Dermis blood vessel endothelial cell (primary cell): ENCODE results near the gene BRD4. TPM values are rescaled to one million over a fixed set of nuclear protein-coding genes. Genes with fewer than 3 reads are reported as not detected.
A peak's percentile ranks its signal among the peaks of the same experiment; 100 is the strongest.

Experiments used
- DNase-seq: peaks from one replicate; pipeline ENCODE4 v3.0.0; 2010
- total RNA-seq: library from RNA; depleted of rRNA; stranded (reverse); fragments of >200 nt; gene quantifications from 2 replicates; pipeline ENCODE4 v1.2.3, GENCODE V29; 2014

BRD4 gene
- total RNA-seq, 1 donor from 2014 or later = 10.9 TPM

DNA sequence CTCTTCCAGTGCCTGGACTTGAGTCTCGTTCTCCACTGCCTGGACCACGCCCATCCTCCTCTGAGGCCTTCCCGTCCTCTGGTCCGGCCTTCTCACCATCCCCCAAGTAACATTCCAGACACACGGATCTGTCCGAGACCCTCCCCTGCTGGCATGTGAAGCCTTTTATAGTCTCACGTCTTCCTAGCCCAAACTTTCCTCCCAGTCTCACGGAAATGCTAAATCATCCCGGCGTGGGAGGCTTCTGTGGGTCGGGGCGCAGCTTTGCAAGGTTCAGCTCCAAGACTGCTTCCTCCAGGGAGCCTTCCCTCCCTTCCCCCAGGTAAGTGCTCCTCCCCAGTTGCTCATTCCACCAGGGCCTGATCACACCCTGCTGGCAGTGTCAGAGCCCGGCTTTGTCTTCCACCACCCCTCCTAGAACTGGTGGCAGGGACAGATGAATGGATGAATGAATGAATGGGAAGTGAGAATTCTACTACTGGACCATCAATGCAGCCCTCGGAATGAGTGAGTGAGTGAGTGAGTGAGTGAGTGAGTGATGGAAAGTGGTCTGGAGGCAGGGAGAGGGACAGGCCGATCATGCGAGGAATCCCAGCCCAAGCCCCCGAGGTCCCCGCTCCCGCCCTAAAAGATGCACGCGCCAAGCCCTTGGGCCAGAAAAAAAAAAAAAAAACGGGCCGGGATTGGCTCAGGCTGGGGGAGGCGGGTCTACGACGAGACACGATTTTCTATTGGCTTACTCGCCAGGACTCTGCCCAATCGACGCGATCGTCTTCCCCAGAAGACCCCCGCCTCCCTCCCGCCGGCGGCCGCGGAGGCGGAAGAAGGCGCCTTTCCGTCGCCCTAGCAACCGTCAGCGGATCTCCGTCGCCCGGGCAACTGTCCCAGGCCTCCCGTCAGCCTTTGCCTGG is 109.3 kb downstream of the BRD4 start:
- peak; percentile 95 for DNase-seq

DNA sequence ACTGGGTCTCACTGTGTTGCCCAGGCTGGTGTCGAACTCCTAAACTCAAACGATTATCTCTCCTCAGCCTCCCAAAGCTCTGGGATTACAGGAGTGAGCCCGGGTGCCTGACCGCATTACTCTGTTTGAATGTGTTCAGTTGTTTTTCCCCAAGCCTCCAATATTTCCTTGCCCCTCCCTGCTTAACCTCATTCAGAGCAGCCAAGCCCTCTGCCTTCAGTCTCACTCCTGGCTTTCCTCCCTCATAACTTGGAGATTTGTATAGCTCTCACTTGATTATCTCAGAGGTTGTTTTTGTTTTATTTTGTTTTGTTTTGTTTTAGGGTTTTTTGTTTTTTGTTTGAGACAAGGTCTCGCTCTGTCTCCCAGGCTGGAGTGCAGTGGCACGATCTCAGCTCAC is 111.5 kb downstream of the BRD4 start:
- no peak for DNase-seq

DNA sequence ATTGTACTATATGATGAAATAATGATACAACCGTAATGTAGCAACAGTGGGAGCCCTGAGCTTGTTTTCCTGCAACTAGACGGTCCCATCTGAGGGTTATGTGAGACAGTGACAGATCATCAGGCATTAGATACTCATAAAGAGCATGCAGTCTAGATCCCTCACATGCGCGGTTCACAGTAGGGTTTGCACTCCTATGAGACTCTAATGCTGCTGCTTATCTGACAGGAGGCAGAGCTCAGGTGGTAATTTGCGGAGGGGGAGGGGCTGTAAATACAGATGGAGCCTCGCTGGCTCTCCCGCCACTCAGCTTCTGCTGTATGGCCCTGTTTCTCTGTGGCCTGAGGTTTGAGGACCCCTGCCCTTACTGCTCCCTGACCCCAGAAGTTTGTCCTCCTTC is 113.8 kb downstream of the BRD4 start:
- no peak for DNase-seq

DNA sequence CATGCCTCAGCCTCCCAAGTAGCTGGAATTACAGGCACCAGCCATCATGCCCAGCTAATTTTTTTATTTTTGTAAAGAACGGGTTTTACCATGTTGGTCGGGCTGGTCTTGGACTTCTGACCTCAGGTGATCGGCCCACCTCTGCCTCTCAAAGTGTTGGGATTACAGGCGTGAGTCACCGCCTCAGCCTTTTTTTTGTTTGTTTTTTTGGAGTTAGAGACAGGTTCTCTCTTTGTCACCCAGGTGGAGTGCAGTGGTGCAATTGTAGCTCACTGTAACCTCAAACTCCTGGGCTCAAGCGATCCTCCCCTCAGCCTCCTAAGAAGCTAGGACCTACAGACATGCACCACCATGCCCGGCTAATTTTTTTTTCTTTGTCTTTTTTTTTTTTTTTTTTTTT is 116.0 kb downstream of the BRD4 start:
- no peak for DNase-seq

DNA sequence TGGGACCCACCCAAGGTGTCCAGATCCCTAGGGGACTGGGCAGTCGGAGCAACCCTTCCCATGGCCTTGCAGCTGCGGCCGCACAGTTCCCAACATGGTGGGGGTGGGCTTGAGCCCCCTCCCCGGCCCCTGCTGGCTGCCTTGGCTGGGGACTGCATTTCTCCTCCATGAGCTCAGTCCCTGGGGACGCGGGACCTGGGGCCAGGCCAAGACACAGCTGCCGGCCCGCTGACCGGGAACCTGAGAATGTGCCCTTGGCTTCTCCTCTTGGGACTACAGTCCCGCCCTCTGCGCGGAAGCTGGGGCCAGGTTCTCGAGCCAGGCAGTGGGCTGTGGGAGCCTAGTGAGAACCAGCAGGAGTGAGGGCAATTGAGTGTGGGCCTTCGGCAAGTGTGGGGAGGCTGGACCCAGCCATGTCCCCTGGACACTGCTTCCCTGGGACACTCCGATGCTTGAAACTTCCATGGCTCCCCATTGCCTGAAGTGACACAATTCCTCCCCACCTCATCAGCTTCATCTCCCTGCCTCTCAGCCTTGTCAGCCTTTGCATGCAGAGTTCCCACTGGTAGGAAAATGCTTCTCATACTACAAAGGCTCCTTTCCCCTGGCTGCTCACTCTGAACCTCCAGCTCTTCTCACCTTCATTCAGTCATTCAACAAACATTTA is 118.5 kb downstream of the BRD4 start:
- no peak for DNase-seq

DNA sequence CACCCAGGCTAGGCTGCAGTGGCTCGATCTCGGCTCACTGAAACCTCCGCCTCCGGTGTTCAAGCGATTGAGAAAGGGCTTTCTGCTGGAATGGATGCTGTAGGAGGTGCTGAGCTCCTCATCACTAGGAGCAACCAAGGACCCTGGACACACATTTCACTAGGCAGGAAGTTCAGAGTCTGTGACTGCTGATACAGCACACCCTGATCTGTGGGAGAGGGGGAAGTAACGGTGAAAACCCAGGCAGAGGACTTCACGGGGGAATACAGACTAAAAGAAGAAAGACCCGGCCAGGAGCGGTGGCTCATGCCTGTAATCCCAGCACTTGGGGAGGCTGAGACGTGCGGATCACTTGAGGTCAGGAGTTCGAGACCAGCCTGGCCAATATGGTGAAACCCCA is 119.6 kb downstream of the BRD4 start:
- no peak for DNase-seq

DNA sequence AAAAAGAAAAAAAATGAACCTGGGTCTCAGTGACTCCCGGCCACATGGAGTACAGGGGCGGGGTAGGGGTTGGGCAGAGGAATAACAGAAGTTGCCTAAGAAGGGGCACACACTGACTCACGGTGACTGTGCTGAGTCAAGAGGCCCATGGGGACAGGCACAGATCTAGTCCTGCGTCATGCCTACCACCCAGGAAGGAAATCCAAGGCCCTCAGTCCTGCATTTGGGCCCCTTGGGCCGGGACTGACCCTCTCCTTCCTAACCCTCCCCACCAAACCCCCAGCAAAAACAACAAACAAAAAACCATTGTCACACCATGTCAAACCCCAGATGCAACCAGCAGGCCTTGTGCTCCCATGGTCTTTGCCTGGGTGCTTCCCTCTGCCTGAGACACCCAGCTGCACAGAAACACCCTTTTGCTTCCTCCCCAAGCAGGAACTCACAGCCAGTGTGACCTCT is 122.0 kb downstream of the BRD4 start:
- no peak for DNase-seq

DNA sequence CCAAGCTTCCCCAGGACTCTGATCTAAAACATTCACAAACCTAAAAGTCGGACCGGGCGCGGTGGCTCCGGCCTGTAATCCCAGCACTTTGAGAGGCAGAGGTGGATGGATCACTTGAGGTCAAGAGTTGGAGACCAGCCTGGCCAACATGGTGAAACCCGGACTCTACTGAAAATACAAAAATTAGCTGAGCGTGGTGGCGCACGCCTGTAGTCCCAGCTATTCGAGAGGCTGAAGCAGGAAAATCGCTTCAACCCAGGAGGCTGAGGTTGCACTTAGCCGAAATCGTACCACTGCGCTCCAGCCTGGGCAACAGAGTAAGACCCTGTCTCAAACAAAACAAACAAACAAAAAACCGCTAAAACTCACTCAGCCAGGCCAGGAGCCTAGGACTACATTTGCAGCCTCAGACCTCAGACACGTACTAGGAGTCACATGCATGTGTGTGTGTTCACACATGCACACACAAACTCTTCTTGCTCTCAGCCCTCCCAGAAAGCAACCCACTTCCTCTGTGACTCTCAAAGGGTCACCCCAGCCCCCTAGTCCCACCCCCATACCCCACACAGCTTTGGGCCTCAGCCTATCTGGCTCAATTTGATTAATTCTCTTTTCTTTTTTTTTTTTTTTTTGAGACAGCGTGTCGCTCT is 130.8 kb downstream of the BRD4 start:
- no peak for DNase-seq

DNA sequence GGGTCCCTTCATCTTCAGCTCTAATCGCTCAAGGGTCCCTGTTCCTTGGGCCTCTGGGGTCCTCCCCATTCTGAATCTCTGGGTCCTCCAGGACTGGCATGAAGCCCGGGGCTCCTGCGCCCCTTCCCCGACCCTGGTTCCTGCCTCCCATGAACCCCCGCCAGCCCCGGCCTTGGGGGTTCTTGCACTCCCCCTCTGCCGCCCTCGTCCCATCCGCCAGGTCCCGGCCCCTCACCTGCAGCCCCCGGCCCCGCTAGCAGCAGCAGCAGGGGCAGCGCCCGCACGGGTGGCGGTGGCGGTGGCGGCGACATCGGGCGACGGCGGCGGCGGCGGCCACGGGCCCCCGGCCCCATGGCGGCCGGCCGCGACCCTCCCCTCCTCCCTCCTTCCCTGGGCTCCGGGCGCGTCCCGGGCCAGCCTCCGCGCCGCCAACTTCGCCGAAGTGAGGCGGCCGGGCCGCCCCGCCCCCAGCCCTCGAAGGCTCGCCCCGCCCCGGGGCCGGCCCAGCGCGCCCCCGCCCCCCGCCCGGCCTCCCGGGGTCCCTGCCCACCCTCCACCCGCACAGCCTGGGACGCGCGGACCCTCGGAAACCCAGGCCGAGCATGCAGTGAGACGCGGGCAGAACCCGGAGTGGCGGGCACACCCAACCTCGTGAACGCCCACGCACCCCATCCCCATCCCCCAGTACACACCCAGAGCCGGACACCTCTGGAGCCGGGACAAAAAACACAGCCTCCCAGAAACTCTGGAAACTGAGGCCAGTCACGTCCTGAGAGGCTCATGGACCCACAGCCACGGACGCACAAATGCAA is 131.6 kb downstream of the BRD4 start, which contains the start of gene NOTCH3:
TSS of gene NOTCH3 (minus strand) at position 443 of the 812 bp plus-strand sequence. CDS start at position 353, 90 bp downstream.
- no peak for DNase-seq

DNA sequence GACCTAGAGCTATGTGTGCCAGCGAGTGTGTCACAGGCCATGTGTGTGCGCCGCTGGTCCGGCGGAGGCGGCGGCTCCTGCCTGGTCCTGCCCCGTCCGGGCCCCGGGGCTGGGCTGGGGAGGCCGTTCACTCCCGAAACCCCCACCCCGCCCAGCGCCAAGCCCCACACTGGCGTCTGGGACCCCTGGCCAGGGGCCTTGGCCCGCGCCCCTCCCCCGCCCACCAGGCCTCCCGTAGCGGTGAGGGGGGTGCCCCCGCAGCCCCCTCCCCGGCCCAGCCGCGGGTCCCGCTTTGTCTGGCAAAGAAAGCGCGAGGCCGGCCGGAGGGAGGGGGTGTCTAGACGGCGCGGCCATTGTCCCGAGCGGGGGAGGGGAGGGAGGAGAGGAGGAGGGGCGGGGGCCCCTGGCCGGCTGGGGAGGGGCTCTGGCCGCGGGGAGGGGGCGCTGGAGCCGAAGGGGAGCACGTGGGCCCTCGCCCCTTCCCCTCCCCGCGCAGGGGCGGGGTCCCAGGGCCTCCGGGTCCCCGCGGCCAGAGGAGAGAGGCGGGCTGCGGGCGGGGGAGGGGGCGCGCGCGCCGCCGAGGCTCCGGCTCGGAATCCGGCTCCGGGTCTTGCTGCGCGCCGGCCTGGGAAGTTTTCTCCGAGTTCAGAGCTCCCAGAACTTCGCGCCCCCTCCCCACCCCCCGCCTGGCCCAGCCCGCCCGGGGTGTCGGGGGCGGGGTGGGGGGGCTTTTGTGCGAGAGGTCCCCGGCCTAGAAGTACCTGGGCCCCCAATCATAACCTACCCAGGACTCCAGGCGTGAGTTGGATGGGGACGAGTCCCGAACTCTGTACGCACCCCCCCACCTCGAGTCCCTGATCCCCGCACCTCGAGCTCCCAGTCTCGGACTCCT is 132.4 kb downstream of the BRD4 start:
- no peak for DNase-seq

DNA sequence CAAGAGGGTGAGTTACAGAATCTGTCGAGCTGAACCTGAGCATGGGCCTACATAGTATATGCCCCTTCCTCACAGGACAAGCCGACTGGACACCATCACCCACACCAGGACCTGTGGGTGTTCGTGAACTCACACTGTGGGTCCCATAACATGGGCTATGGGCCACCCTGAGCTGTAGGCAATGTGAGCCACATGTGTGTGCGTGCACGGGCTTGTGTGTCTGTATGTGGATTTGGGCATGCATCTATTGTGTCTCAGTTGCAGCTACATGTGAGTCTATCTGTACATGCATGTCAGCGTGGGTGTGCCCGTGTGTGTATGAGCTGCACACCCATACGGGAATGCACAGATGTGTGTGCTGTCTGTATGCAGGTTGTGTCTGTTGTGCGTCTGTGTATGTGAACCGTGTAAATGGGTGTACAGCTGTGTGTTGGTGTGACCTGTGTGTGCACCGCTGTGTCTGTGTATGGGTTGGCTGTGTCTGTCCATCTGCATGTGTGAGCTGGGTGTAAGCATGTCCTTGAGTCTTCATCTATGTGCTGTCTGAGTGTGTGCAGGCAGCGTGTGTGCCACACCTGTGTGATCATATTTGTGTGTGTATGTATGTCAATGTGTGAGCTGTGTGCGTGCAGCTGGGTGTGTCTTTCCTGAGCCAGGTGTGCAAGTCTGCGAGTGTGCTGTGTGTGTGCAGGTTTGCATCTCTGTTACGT is 133.2 kb downstream of the BRD4 start:
- DNase-seq = no peak

DNA sequence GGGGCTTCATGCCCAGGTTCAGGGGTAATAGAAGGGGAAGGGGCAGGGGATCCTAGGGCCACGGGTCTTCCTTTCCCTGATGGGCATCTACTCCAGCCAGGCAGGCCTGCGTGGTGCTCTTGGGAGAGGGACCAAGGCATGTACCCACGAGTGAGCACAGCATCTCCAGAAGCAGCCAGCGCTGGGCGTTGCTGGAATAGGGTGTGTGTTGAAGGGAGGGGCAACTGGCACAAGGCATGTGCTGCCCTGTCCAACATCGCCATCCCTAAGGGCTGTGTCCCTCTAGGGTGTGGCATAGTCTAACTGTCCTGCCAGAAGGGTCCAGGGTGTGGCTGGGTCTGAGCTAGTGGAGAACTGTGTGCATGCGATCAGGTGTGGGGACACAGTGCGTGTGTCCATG is 134.4 kb downstream of the BRD4 start:
- no peak for DNase-seq

DNA sequence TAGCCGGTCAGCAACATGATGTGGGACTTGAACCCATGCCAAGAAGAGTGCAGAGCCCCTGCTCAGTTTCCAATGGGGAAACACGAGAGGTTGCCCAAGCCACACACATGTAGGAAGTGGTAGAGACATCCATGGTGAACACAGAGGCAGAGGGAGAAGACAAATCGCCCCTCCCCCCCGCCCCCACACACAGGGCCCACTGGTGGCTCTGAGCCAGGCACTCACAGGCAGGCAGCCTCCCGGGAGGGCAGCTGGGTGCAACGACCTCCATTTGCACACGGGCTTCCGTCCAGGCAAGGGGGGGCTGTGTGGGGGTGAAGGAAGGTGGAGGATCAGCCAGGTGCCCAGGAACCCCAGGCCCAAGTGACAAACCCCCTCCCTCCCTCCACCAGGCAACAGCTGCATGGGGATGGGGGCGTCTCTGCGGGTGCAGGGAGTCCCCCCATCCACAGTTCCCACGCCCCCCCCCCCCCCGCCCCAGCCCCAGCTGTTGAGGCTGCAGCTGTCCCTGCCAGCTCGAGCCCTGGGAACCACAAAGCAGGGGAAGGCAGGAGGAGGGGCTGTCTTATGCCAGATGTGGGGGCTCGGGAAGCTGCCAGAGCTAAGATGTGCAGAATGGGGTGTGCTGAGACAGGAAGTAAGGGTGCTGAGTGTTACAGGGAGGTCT is 134.9 kb downstream of the BRD4 start:
- DNase-seq = no peak

DNA sequence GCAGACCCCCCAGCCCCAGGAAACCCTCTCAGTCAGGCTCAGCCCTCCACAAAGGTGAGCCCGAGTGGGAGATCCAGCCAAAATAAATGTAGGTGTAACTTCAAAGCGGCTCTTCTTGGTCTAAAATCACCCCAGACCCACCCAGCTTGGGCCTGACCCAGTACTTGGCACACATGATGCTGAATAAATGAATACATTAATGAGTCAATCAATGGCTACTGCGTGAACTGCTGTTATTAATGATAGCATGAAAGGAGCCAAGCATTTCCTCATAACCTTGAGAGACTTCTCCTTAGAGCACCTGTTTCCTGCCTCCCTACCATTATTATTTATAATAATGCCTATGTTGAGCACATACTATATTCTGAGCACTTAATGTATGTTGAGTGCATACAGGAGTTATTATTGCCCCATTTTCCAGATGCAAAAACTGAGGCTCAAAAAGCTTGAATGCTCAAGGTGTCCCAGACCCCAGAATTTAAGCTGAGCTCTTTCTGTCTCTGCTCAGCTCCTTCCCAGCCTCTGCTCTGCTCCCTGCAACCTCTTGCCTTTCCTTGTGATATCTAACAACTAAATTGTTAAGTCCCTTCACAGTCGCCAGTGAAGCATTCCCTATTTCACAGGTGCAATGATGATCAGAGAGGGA is 135.9 kb downstream of the BRD4 start:
- no peak for DNase-seq

DNA sequence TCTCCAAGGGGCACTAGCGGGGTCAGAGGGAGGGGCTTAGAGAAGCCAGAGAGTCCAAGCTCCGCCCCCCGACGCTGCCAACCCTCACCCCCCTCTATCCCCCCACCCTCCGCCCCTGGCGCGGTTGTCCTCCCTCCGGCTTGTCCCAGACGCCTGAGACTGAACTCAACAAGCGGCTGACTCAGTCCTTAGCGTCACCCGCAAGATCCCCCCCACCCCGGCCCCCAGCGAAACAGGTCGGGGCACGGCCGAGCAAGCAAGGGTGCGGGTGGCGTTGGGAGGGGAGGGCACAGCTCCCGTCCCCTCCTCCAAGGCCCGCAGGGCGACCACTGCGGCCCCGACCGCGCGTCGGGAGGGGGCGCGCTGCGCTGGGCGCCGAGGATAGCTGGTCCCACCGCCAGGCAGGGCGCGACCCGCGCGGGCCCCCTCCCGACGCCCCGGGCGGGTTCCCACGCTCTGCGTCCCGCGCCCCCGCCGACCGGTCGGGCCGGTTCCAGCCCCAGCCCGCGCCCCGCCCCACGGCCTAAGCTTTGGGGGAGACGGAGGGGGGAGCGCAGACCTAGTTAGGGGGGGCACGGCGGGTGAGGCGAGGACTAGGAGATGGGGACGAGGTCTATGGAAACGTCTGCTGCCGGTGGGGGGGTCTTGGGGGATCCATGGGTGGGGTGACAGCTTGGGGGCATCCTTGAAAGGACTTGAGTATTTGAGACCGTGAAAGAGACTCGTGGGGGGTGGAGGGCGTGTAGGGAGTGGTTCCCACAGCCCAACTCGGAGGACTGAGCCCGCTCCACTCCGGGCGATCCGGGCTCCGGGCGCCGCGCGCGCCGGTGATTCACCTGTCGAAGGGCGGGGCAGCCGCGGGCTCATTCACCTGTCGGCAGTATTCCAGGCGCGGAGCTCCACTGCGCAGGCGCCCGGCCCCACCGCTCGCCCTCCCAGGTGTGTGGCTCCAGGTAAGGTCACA is 136.7 kb downstream of the BRD4 start:
- DNase-seq = no peak

DNA sequence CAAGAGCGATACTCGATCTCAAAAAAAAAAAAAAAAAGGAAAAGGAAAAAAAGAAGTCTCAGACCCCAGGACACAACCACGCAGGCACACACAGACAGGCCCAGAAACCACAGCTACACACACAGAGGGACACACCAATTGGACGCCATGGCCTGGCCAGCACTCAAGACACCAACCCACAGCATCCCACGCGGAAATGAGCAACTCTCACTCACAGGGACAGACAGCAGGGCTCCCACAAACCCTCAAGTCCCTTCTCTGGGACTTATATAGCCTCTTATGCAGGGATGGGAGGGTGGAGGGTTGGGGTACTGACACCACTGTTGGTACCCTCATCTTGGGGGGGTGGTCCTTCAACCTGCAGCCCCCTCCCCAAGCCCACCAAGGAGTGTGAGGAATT is 137.4 kb downstream of the BRD4 start:
- no peak for DNase-seq

DNA sequence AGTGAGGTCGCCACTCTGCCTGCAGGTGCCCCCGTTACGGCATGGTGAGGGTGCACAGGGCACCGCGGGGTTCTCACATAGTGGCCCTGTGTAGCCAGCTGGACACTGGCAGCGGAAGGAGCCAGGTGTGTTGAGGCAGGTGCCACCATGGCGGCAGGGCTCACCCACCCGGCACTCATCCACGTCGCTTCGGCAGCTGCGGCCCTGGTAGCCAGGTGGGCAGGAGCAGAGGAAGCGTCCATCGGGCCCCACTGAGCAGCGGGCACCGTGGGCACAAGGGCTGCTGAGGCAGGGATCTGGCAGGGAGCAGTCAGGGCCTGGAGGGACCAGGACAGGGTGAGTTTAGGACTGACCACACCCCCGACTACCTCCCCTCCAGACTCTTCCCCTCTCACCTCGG is 140.4 kb downstream of the BRD4 start:
- no peak for DNase-seq

DNA sequence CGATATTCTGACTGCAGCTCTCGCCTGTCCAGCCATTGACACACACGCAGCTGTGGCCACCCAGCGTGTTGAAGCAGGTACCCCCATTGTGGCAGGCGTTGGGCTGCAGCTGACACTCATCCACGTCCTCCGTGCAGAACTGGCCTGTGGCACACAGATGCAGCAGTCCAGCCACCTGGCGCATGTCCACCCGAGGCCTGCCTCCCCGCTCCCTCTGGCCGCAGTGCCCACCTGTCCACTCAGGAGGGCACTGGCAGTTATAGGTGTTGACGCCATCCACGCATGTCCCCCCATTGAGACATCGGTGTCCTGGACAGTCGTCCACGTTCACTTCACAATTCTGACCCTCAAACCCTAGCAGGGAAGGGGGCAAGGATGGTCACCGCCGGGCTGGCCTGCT is 140.8 kb downstream of the BRD4 start:
- DNase-seq = no peak
